ENCODE results near the gene GOLGB1. TPM values are rescaled to one million over a fixed set of nuclear protein-coding genes. Genes with fewer than 3 reads are reported as not detected.

The GOLGB1 gene
- total and polyA plus RNA-seq, 12 donors, result 12.3 to 66.8 (median 49.2) TPM

DNA sequence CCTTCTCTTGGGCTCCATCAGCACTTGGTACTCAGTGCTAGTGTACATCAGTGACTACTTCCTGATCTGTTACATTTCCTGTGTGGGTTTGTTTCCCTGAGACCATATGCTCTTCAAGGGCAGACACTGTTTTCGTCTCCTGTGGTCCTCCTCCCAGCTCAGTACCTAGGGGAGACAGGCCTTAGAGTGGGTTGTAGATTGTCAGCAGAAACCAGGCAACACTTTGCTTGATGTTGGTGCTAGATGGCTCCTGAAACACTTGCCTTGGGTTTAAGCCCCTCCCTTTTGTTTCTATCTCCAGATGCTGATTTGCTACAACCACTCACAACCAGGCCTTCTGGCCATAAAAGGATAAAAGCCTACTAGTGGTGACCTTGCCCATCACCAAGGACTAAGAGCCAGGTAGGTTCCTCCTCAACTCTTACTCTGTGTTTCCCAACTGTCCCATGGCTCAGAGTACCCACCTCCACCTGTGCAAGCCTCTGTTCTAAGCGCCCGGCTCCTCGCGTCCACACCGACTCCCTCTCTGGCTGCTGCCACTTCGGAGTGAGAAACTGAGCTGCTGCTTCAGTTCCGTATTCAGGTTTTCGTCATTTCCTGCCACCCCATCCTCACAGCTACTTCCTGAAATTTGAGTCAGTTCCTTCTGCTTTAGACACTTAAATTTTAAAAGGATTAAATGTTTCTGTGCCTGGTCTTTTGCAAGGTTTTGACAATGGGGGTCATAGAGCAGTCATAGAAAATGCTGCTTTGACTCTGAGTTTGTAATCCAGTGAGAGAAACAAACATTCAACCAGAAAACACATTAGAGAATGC, 89.0 kb downstream of the GOLGB1 start, which contains the start of gene HCLS1:
Gene HCLS1 (minus strand): TSS at position 548 of the 816 bp plus-strand sequence. CDS start 2,556 bp downstream, outside the sequence.
- Histone ChIP-seq H3K36me3 (peaks cover 0 to 66% (median 20%) of the 10 kb centered on the region in 9 donors), H3K4me1 (peaks cover 0 to 47% (median 18%) of the 10 kb centered on the region in 9 donors), H3K4me3 (peak within 1 kb of the TSS in 8 of 10 donors; percentile 1 to 56 (median 44)), H3K27ac (peak within 1 kb of the TSS in 9 of 10 donors; percentile 44 to 93 (median 68)), H3K9me3 (no peaks in the 10 kb centered on the region), H3K27me3 (no peaks in the 10 kb centered on the region)
- ATAC-seq (peak; percentile 59 to 82 (median 68)), DNase-seq (peak; percentile 31 to 50)
- TF ChIP-seq, protein P1, sequence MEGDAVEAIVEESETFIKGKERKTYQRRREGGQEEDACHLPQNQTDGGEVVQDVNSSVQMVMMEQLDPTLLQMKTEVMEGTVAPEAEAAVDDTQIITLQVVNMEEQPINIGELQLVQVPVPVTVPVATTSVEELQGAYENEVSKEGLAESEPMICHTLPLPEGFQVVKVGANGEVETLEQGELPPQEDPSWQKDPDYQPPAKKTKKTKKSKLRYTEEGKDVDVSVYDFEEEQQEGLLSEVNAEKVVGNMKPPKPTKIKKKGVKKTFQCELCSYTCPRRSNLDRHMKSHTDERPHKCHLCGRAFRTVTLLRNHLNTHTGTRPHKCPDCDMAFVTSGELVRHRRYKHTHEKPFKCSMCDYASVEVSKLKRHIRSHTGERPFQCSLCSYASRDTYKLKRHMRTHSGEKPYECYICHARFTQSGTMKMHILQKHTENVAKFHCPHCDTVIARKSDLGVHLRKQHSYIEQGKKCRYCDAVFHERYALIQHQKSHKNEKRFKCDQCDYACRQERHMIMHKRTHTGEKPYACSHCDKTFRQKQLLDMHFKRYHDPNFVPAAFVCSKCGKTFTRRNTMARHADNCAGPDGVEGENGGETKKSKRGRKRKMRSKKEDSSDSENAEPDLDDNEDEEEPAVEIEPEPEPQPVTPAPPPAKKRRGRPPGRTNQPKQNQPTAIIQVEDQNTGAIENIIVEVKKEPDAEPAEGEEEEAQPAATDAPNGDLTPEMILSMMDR (IDR thresholded peaks at IDR 0.05), result no peak
- 59 to 72% methylated on average over 9 of the region's 9 CpGs for WGBS, 2 donors
- intact Hi-C loops (cut with DNase I), result loop anchor here in 1 of 10 donors (10.0 kb wide), 1 partner anchor 64 kb away; no protein-coding TSS in a partner anchor

DNA sequence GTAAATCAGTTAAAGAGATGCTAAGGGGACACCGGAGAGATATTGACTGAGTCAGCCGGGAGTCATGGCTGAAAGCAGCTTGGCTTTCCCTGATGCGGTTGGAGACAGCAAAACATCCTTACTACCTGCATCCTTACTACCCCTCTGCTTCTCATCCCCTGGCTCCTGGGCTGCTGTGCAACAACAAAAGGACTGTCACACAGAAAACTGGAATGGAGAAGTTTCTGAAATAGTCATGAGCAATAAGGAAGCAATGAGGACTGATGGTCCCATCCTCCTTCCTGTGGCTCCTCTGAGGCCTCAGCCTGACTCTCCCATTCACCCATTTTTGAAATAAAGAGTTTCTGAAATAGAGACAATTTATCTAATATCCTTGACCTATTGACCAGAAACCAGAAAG, 90.0 kb downstream of the GOLGB1 start:
- Histone ChIP-seq H3K27me3 (no peaks in the 10 kb centered on the region), H3K36me3 (peaks cover 0 to 65% (median 10%) of the 10 kb centered on the region in 9 donors), H3K4me3 (peak overlapping the region in 6 of 10 donors; percentile 32 to 56 (median 44)), H3K27ac (peak overlapping the region in 7 of 10 donors; percentile 58 to 93 (median 69)), H3K9me3 (no peaks in the 10 kb centered on the region), H3K4me1 (peaks cover 0 to 49% (median 18%) of the 10 kb centered on the region in 9 donors)
- TF ChIP-seq, protein P1 (IDR thresholded peaks at IDR 0.05), result no peak
- intact Hi-C loops (cut with DNase I), result loop anchor here in 2 of 10 donors (10.0 kb wide), 2 partner anchors 45 to 115 kb away; partner anchors contain the start of gene POLQ (in 1 of the 2)
- peak in 1 of 8 donors; percentile 20 for ATAC-seq
- WGBS, 2 donors, result 93 to 97% methylated on average over 3 of the region's 3 CpGs
- DNase-seq, result no peak

DNA sequence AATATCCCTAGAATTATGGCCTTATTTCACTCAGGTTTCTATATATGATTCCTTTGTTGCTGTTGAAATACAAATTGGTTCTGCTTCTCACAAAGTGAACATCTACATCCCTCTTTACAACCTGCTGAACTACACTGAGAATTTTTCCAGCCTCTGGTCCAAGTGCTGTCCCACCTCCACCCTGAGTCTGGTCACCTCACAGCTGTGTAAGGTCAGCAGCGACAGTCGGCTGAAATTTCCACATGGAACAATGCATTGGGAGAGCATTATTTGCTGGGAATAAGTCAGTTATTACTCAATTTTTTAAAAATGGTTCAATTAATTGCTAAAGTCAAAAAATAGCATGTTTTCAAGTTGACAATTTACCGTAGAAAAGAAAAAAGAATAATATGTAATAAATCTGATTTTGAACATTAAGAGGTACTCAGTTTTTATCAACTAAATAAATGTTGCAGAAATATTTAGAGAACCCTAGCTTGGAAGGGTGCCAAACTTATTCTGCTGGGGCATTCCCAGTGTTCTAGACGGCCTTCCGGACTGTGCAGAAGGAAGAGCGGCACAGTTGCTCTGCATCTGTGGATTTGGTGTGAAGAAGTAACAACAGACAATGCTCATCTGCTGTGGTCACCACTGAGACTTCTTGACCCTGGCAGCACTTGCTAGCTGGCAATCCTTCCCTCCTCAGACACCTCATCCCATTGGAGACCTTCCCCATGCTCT, 90.7 kb downstream of the GOLGB1 start:
- DNase-seq (no peak), ATAC-seq (no peak)
- TF ChIP-seq, protein P1 (IDR thresholded peaks at IDR 0.05), result no peak
- Histone ChIP-seq H3K27ac (peak overlapping the region in 2 of 10 donors; percentile 59 to 93), H3K4me1 (peaks cover 0 to 56% (median 18%) of the 10 kb centered on the region in 9 donors), H3K9me3 (no peaks in the 10 kb centered on the region), H3K36me3 (peaks cover 0 to 65% (median 7%) of the 10 kb centered on the region in 9 donors), H3K27me3 (no peaks in the 10 kb centered on the region), H3K4me3 (peak overlapping the region in 1 of 10 donors; percentile 56)
- 70 to 72% methylated on average over 6 of the region's 6 CpGs for WGBS, 2 donors
- intact Hi-C loops (cut with DNase I), result loop anchor here in 2 of 10 donors (10.0 kb wide), 2 partner anchors 46 to 114 kb away; partner anchors contain the start of gene POLQ (in 1 of the 2)

Measured in heart right ventricle (tissue), 16 donors.